HUES48 (cell line): ENCODE data around the gene KCNJ5.

Experiments
- H3K27ac ChIP-seq: one replicate; pipeline ENCODE4 v1.7.0; 2013; ENCODE audit warnings: low read depth, low read length, inconsistent platforms
- H3K27me3 ChIP-seq: 2 replicates; pipeline ENCODE4 v1.6.1; 2013; ENCODE audit warnings: mild to moderate bottlenecking, low read length; ENCODE audit not compliant: control insufficient read depth, insufficient read depth
- H3K36me3 ChIP-seq: 2 replicates; pipeline ENCODE4 v1.6.1; 2013; ENCODE audit warnings: low read length; ENCODE audit not compliant: control insufficient read depth, insufficient read depth
- H3K4me1 ChIP-seq: 2 replicates; pipeline ENCODE4 v1.6.1; 2013; ENCODE audit warnings: mild to moderate bottlenecking, low read length; ENCODE audit not compliant: control insufficient read depth, insufficient read depth
- H3K4me3 ChIP-seq: 2 replicates; pipeline ENCODE4 v1.5.1; 2013; ENCODE audit warnings: mild to moderate bottlenecking, low read depth, low read length
- H3K9ac ChIP-seq: 2 replicates; pipeline ENCODE4 v1.6.1; 2013; ENCODE audit warnings: mild to moderate bottlenecking, low read depth, low read length, moderate library complexity
- H3K9me3 ChIP-seq: 2 replicates; pipeline ENCODE4 v1.6.1; 2013; ENCODE audit warnings: low read length; ENCODE audit not compliant: control insufficient read depth, insufficient read depth

KCNJ5 gene

GRCh38 chr11:128906185-128907050 lies 15.3 kb downstream of the KCNJ5 start:
- Histone ChIP-seq H3K27me3 (peaks cover 61% of the 10 kb centered on the region), H3K36me3 (no peaks in the 10 kb centered on the region), H3K27ac (no peak overlapping the region), H3K9ac (no peak overlapping the region), H3K4me1 (peaks cover 34% of the 10 kb centered on the region), H3K9me3 (no peaks in the 10 kb centered on the region), H3K4me3 (no peak overlapping the region)

GRCh38 chr11:128907585-128907984 lies 16.4 kb downstream of the KCNJ5 start:
- H3K27me3 ChIP-seq, result peaks cover 50% of the 10 kb centered on the region
- no peak overlapping the region for H3K4me3 ChIP-seq
- H3K4me1 ChIP-seq, result peaks cover 22% of the 10 kb centered on the region
- H3K36me3 ChIP-seq, result no peaks in the 10 kb centered on the region
- no peak overlapping the region for H3K27ac ChIP-seq
- no peaks in the 10 kb centered on the region for H3K9me3 ChIP-seq
- no peak overlapping the region for H3K9ac ChIP-seq

GRCh38 chr11:128908391-128909246 lies 17.5 kb downstream of the KCNJ5 start:
- Histone ChIP-seq H3K36me3 (no peaks in the 10 kb centered on the region), H3K9me3 (no peaks in the 10 kb centered on the region), H3K9ac (no peak overlapping the region), H3K4me3 (no peak overlapping the region), H3K27ac (no peak overlapping the region), H3K4me1 (peaks cover 12% of the 10 kb centered on the region; the same call in 1 of the 2 replicates), H3K27me3 (peaks cover 39% of the 10 kb centered on the region)

- Histone ChIP-seq H3K27me3 (peaks cover 30% of the 10 kb centered on the region), H3K9me3 (no peaks in the 10 kb centered on the region), H3K4me3 (no peak overlapping the region), H3K9ac (no peak overlapping the region), H3K4me1 (peaks cover 3% of the 10 kb centered on the region; the same call in 1 of the 2 replicates), H3K27ac (no peak overlapping the region), H3K36me3 (no peaks in the 10 kb centered on the region)
These were observed 18.4 kb downstream of the KCNJ5 start for GRCh38 chr11:128909438-128910125.

GRCh38 chr11:128910576-128910975 lies 19.4 kb downstream of the KCNJ5 start:
- H3K9me3 ChIP-seq, result no peaks in the 10 kb centered on the region
- H3K27me3 ChIP-seq, result peaks cover 22% of the 10 kb centered on the region
- no peak overlapping the region for H3K4me3 ChIP-seq
- H3K27ac ChIP-seq, result no peak overlapping the region
- no peak overlapping the region for H3K9ac ChIP-seq
- no peaks in the 10 kb centered on the region for H3K36me3 ChIP-seq
- no peaks in the 10 kb centered on the region for H3K4me1 ChIP-seq

- no peak overlapping the region for H3K4me3 ChIP-seq
- no peaks in the 10 kb centered on the region for H3K36me3 ChIP-seq
- no peaks in the 10 kb centered on the region for H3K9me3 ChIP-seq
- H3K27me3 ChIP-seq, result peaks cover 20% of the 10 kb centered on the region
- no peaks in the 10 kb centered on the region for H3K4me1 ChIP-seq
- no peak overlapping the region for H3K27ac ChIP-seq
- H3K9ac ChIP-seq, result no peak overlapping the region
These were observed 20.1 kb downstream of the KCNJ5 start for GRCh38 chr11:128911239-128911638.

GRCh38 chr11:128911701-128912100 lies 20.5 kb downstream of the KCNJ5 start:
- H3K9me3 ChIP-seq, result no peaks in the 10 kb centered on the region
- no peaks in the 10 kb centered on the region for H3K36me3 ChIP-seq
- H3K4me3 ChIP-seq, result no peak overlapping the region
- no peak overlapping the region for H3K9ac ChIP-seq
- peaks cover 15% of the 10 kb centered on the region for H3K27me3 ChIP-seq
- H3K4me1 ChIP-seq, result no peaks in the 10 kb centered on the region
- H3K27ac ChIP-seq, result no peak overlapping the region

- no peak overlapping the region for H3K4me3 ChIP-seq
- no peaks in the 10 kb centered on the region for H3K36me3 ChIP-seq
- H3K9me3 ChIP-seq, result no peaks in the 10 kb centered on the region
- peaks cover 3% of the 10 kb centered on the region for H3K27me3 ChIP-seq
- H3K4me1 ChIP-seq, result no peaks in the 10 kb centered on the region
- no peak overlapping the region for H3K9ac ChIP-seq
- H3K27ac ChIP-seq, result no peak overlapping the region
These were observed 22.6 kb downstream of the KCNJ5 start for GRCh38 chr11:128913806-128914205.

- Histone ChIP-seq H3K9me3 (no peaks in the 10 kb centered on the region), H3K27me3 (no peaks in the 10 kb centered on the region; the same call in 1 of the 2 replicates), H3K27ac (no peak overlapping the region), H3K9ac (no peak overlapping the region), H3K36me3 (no peaks in the 10 kb centered on the region), H3K4me1 (no peaks in the 10 kb centered on the region), H3K4me3 (no peak overlapping the region)
These were observed 23.3 kb downstream of the KCNJ5 start for GRCh38 chr11:128914216-128915148.

- no peaks in the 10 kb centered on the region; the same call in 1 of the 2 replicates for H3K27me3 ChIP-seq
- no peaks in the 10 kb centered on the region for H3K36me3 ChIP-seq
- H3K27ac ChIP-seq, result no peak overlapping the region
- H3K4me1 ChIP-seq, result no peaks in the 10 kb centered on the region
- no peaks in the 10 kb centered on the region for H3K9me3 ChIP-seq
- no peak overlapping the region for H3K4me3 ChIP-seq
- no peak overlapping the region for H3K9ac ChIP-seq
These were observed 24.0 kb downstream of the KCNJ5 start for GRCh38 chr11:128915149-128915521.
